Measurements from ENCODE around the gene ARL6IP4. TPM values are rescaled to one million over a fixed set of nuclear protein-coding genes. Genes with fewer than 3 reads are reported as not detected.

Gene ARL6IP4
- total RNA-seq, 1 donor from 2014 or later, result 166 TPM

DNA sequence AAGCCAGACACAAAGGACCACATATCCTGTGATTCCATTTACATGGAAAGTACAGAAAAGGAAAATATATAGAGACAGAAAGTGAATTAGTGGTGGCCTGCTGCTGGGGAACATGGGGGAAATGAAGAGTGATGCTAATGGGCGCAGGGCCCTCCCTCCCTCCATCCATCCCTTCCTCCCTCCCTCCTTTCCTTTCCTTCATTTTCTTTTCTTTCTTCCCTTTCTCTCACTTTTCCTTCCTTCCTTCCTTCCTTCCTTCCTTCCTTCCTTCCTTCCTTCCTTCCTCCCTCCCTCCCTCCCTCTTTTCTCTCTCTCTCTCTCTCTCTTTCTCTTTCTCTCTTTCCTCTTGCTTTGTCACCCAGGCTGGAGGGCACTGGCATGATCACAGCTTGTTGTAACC is 37.3 kb downstream of the ARL6IP4 start:
- DNase-seq (ENCODE audit: extremely low spot score, unreplicated experiment), result no peak
- no peaks in the 10 kb centered on the region for H3K27me3 Mint-ChIP-seq (ENCODE audit: unreplicated experiment)
- H3K36me3 Mint-ChIP-seq (ENCODE audit: unreplicated experiment), result peaks cover 2% of the 10 kb centered on the region
- no peaks in the 10 kb centered on the region for H3K9me3 Mint-ChIP-seq (ENCODE audit: unreplicated experiment)
- H3K4me3 Mint-ChIP-seq (ENCODE audit: unreplicated experiment), result no peak overlapping the region
- no peak overlapping the region for H3K27ac Mint-ChIP-seq (ENCODE audit: unreplicated experiment)
- no peak for TF ChIP-seq CTCF (IDR thresholded peaks at IDR 0.05)
- H3K4me1 Mint-ChIP-seq (ENCODE audit: unreplicated experiment), result peaks cover 9% of the 10 kb centered on the region

DNA sequence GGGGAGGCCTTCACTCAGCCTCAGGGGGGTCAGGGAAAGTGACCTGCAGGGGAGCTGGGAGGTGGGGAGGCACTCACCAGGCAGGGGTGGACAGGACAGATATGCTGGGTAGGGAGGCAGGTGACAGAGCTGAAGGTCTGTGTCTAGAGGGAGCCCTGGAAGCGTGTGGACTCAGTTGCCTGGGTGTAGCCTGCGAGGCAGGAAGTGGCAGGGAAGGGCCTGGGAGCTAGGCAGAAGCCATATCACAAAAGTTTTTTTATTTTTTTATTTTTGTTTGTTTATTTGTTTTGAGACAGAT is 39.3 kb downstream of the ARL6IP4 start:
- Mint-ChIP-seq H3K4me1 (ENCODE audit: unreplicated experiment) (peaks cover 12% of the 10 kb centered on the region), H3K27me3 (ENCODE audit: unreplicated experiment) (no peaks in the 10 kb centered on the region), H3K9me3 (ENCODE audit: unreplicated experiment) (no peaks in the 10 kb centered on the region), H3K27ac (ENCODE audit: unreplicated experiment) (no peak overlapping the region), H3K4me3 (ENCODE audit: unreplicated experiment) (no peak overlapping the region), H3K36me3 (ENCODE audit: unreplicated experiment) (peaks cover 2% of the 10 kb centered on the region)
- no peak for DNase-seq (ENCODE audit: extremely low spot score, unreplicated experiment)
- TF ChIP-seq CTCF (IDR thresholded peaks at IDR 0.05), result no peak

DNA sequence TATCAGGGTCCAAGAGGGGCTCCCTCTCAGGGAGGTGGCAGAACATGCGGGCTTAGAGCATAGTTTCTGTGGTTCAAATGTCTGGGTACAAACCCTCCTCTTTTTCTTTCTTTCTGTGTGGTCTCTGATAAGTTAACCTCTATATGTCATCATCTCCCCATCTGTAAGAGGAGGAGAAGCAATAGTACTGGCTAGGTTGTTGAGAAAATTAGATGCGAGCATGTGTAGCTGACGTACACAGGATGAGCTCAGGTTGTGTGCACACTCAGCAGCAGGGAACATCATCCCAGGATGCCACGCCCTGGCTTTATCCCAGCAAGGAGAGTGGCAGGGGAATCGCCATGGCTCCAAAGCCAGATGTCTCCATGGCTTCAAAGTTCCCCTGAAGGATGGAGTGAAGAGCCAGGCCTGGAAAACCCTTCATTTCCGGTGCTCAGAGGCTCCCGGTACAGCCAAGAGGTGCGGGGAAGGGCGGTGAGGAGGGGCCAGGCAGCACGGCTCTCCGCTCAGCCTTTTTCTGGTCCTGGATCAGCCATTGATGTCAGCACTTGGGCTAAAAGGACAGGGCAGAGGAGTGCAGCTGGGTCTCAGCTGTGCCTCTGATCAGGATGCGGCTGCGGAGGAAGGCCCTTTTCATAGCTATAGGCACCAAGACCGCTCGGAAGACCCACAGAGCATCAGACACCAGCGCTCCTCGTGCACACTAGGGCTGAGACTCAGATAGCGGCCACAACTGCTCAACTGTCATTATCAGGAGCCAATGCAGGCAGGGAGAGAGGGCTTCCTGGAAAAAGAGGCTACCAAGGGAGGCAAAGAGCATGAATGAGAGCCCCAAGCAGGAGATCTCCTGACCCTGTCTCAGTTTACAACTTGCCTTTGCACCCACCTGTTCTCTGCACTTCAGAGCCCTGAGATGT is 41.5 kb downstream of the ARL6IP4 start:
- DNase-seq (ENCODE audit: extremely low spot score, unreplicated experiment), result no peak
- Mint-ChIP-seq H3K27ac (ENCODE audit: unreplicated experiment) (no peak overlapping the region), H3K9me3 (ENCODE audit: unreplicated experiment) (no peaks in the 10 kb centered on the region), H3K36me3 (ENCODE audit: unreplicated experiment) (no peaks in the 10 kb centered on the region), H3K4me3 (ENCODE audit: unreplicated experiment) (no peak overlapping the region), H3K4me1 (ENCODE audit: unreplicated experiment) (peaks cover 14% of the 10 kb centered on the region), H3K27me3 (ENCODE audit: unreplicated experiment) (no peaks in the 10 kb centered on the region)
- TF ChIP-seq CTCF (IDR thresholded peaks at IDR 0.05), result no peak

DNA sequence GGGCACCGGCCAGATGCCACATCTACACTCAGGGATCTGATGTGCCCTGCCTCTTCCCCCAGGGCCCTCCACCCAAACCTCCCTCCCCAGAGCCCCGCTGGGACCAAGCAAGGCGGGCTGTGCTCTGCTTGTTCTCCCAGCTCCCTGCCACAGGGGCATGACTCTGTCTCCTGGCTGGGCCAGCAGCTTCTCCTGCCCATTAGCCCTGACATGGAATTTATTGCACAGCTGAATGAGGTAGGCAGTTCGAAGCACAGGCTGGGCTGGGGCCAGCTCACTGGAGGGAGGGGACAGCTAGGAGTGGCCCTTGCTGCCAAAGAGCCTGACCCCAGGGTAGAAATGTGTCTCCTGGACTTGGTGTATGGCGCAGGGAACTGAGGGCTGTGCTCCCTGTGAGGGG is 42.4 kb downstream of the ARL6IP4 start:
- H3K4me3 Mint-ChIP-seq (ENCODE audit: unreplicated experiment), result no peak overlapping the region
- no peak for DNase-seq (ENCODE audit: extremely low spot score, unreplicated experiment)
- H3K36me3 Mint-ChIP-seq (ENCODE audit: unreplicated experiment), result no peaks in the 10 kb centered on the region
- no peaks in the 10 kb centered on the region for H3K27me3 Mint-ChIP-seq (ENCODE audit: unreplicated experiment)
- no peak for TF ChIP-seq CTCF (IDR thresholded peaks at IDR 0.05)
- no peak overlapping the region for H3K27ac Mint-ChIP-seq (ENCODE audit: unreplicated experiment)
- peaks cover 14% of the 10 kb centered on the region for H3K4me1 Mint-ChIP-seq (ENCODE audit: unreplicated experiment)
- H3K9me3 Mint-ChIP-seq (ENCODE audit: unreplicated experiment), result no peaks in the 10 kb centered on the region

GRCh38 chr12:123024819-123025391 is 44.4 kb downstream of the ARL6IP4 start:
- no peak for TF ChIP-seq CTCF (IDR thresholded peaks at IDR 0.05)
- Mint-ChIP-seq H3K27me3 (ENCODE audit: unreplicated experiment) (no peaks in the 10 kb centered on the region), H3K36me3 (ENCODE audit: unreplicated experiment) (no peaks in the 10 kb centered on the region), H3K9me3 (ENCODE audit: unreplicated experiment) (no peaks in the 10 kb centered on the region), H3K4me1 (ENCODE audit: unreplicated experiment) (peaks cover 5% of the 10 kb centered on the region), H3K27ac (ENCODE audit: unreplicated experiment) (no peak overlapping the region), H3K4me3 (ENCODE audit: unreplicated experiment) (no peak overlapping the region)
- DNase-seq (ENCODE audit: extremely low spot score, unreplicated experiment), result no peak
